ENCODE results near the gene KRT23. TPM values are rescaled to one million over a fixed set of nuclear protein-coding genes. Genes with fewer than 3 reads are reported as not detected.

Gene KRT23
- total and polyA plus RNA-seq, 2 experiments from 2014 or later: not detected

- H3K4me3 ChIP-seq: no peak overlapping the region
- H3K4me3 Mint-ChIP-seq: no peak overlapping the region
- H3K4me1 Mint-ChIP-seq: peaks cover 10% of the 10 kb centered on the region
- no peaks in the 10 kb centered on the region for H3K79me2 ChIP-seq (replicated peaks; ENCODE audit: insufficient read depth)
- H3K27ac ChIP-seq (ENCODE audit: low read depth): no peak overlapping the region
- H3K4me2 ChIP-seq: no peak overlapping the region
- ATAC-seq (no peak), DNase-seq (ENCODE audit: low spot score) (no peak)
- H2AFZ ChIP-seq: no peak overlapping the region
- no peaks in the 10 kb centered on the region for H3K27me3 Mint-ChIP-seq (ENCODE audit: insufficient read depth, low read depth, poor library complexity)
- H4K20me1 ChIP-seq (replicated peaks; ENCODE audit: insufficient read depth): no peaks in the 10 kb centered on the region
- H3K27me3 ChIP-seq (ENCODE audit: insufficient read depth): no peaks in the 10 kb centered on the region
- no peaks in the 10 kb centered on the region for H3K36me3 Mint-ChIP-seq (ENCODE audit: low read depth)
- H3K27ac Mint-ChIP-seq: no peak overlapping the region
- TF ChIP-seq NANOG (IDR thresholded peaks at IDR 0.05; ENCODE audit: borderline replicate concordance) (no peak), STAT1 (IDR thresholded peaks at IDR 0.05; ENCODE audit: unreplicated experiment) (no peak), REST (IDR thresholded peaks at IDR 0.05; ENCODE audit: unreplicated experiment) (no peak), POLR2AphosphoS5 (IDR thresholded peaks at IDR 0.05; ENCODE audit: low read depth) (no peak), CTCF (conservative IDR thresholded peaks at IDR 0.05; ENCODE audit: low read depth in 2 of 2) (no peak), ZNF462 (CRISPR knock-in tag; IDR thresholded peaks at IDR 0.05) (no peak), ZNF114 (CRISPR knock-in tag; IDR thresholded peaks at IDR 0.05) (no peak), EZH2phosphoT487 (IDR thresholded peaks at IDR 0.05; ENCODE audit: unreplicated experiment) (no peak), JUNB (IDR thresholded peaks at IDR 0.05; ENCODE audit: unreplicated experiment) (no peak)
- no peaks in the 10 kb centered on the region for H3F3A ChIP-seq (replicated peaks; ENCODE audit: low read depth)
- H3K9me3 Mint-ChIP-seq: no peaks in the 10 kb centered on the region
- H3K36me3 ChIP-seq (ENCODE audit: insufficient read depth): no peaks in the 10 kb centered on the region
- H3K9me2 ChIP-seq (ENCODE audit: insufficient read depth): no peaks in the 10 kb centered on the region
- H3K4me1 ChIP-seq (ENCODE audit: insufficient read depth): no peaks in the 10 kb centered on the region
These were observed 27.7 kb downstream of the KRT23 start for GRCh38 chr17:40909755-40910154.

Measured in GM23338 (cell line).